AG09319 (cell line): ENCODE data around the gene AUH.

Source experiments
- DNase-seq: peaks from one replicate; pipeline ENCODE4 v3.0.0-alpha.2; 2010; ENCODE audit warnings: low read depth; ENCODE audit errors: extremely low read depth
- TF ChIP-seq, protein P1 (sequence below): IDR thresholded peaks from 2 replicates; pipeline ENCODE4 v1.5.1; 2011; ENCODE audit warnings: low read depth, mild to moderate bottlenecking, inconsistent platforms, low read length, moderate library complexity

The AUH gene

DNA sequence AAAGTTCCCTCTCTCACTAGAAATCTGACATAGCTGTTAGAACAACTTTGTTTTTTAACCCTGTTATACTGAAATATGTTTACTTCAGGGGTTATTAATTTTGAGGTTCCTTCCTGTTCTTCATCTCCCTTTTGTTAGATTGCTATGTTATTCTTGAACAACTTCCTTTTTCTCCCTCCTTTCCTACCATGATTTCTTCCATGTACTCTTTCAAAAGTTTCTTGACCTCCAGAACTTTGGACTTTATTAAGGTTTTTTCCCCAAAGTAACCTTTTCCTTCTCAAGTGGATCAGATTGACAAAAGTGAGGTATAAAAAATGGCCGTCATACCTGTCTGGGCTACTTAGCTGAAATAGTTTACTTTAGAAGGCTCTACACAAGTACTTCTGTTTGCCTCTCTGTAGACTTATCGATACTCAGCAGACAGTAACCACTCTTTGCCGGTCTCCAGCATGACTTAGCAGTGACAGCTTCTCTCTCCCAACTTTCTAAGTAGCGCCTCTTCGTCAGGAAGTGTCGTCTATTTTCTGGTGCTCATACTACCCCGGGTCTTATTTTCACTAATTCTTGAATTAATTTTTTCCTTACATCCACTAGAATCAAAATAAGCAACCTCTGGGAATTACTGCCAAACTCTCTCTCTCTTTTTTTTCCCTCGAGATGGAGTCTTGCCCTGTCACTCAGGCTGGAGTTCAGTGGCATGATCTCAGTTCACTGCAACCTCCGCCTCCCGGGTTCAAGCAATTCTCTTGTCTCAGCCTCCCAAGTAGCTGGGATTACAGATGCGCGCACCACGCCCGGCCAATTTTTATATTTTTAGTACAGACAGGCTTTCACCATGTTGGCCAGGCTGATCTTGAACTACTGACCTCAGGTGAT lies 42.2 kb upstream of the AUH start:
- DNase-seq = no peak
- TF ChIP-seq, protein P1, sequence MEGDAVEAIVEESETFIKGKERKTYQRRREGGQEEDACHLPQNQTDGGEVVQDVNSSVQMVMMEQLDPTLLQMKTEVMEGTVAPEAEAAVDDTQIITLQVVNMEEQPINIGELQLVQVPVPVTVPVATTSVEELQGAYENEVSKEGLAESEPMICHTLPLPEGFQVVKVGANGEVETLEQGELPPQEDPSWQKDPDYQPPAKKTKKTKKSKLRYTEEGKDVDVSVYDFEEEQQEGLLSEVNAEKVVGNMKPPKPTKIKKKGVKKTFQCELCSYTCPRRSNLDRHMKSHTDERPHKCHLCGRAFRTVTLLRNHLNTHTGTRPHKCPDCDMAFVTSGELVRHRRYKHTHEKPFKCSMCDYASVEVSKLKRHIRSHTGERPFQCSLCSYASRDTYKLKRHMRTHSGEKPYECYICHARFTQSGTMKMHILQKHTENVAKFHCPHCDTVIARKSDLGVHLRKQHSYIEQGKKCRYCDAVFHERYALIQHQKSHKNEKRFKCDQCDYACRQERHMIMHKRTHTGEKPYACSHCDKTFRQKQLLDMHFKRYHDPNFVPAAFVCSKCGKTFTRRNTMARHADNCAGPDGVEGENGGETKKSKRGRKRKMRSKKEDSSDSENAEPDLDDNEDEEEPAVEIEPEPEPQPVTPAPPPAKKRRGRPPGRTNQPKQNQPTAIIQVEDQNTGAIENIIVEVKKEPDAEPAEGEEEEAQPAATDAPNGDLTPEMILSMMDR = no peak

GRCh38 chr9:91398926-91399325 lies 37.2 kb upstream of the AUH start:
- DNase-seq = no peak
- TF ChIP-seq, protein P1 = no peak

GRCh38 chr9:91395553-91396471 lies 34.1 kb upstream of the AUH start:
- no peak for DNase-seq
- TF ChIP-seq, protein P1 = no peak

- TF ChIP-seq, protein P1 = no peak
- DNase-seq = no peak
These were observed 33.4 kb upstream of the AUH start for GRCh38 chr9:91395106-91395552.

DNA sequence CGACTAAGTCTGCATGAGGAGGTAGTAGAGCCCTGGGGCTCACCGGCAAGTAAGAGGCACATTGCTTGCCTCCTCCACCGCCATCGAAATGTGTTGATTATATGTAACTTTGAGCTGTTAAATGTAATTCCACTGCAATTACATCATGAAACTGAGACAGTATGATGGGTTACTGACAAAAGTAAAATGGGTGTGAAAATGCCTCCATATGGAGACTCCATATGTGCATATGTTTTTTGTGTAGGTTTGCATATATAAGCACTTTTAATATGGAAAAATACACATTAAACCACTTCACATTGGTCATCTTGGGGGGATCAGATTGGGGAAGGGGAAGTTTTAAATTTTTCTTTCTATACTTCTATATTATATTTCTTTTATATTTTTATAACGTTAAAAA lies 32.1 kb upstream of the AUH start:
- no peak for DNase-seq
- TF ChIP-seq, protein P1 = no peak

GRCh38 chr9:91392435-91392834 lies 30.7 kb upstream of the AUH start:
- TF ChIP-seq, protein P1 = no peak
- no peak for DNase-seq
